Measurements from ENCODE around the gene GLYAT. TPM values are rescaled to one million over a fixed set of nuclear protein-coding genes. Genes with fewer than 3 reads are reported as not detected.
"Not testable (repeated sequence)": the region's sequence is repeated elsewhere in the genome, so short reads cannot be mapped to it uniquely, and the experiment has no call there.

GLYAT gene
- total and polyA plus RNA-seq, 8 donors = 0.18 to 0.32 TPM; not detected in 6

- Histone ChIP-seq H3K27me3 (no peaks in the 10 kb centered on the region), H3K36me3 (no peaks in the 10 kb centered on the region), H3K9me3 (no peaks in the 10 kb centered on the region), H3K27ac (no peak overlapping the region), H3K4me1 (no peaks in the 10 kb centered on the region), H3K4me3 (no peak overlapping the region)
- TF ChIP-seq, protein P1, sequence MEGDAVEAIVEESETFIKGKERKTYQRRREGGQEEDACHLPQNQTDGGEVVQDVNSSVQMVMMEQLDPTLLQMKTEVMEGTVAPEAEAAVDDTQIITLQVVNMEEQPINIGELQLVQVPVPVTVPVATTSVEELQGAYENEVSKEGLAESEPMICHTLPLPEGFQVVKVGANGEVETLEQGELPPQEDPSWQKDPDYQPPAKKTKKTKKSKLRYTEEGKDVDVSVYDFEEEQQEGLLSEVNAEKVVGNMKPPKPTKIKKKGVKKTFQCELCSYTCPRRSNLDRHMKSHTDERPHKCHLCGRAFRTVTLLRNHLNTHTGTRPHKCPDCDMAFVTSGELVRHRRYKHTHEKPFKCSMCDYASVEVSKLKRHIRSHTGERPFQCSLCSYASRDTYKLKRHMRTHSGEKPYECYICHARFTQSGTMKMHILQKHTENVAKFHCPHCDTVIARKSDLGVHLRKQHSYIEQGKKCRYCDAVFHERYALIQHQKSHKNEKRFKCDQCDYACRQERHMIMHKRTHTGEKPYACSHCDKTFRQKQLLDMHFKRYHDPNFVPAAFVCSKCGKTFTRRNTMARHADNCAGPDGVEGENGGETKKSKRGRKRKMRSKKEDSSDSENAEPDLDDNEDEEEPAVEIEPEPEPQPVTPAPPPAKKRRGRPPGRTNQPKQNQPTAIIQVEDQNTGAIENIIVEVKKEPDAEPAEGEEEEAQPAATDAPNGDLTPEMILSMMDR (IDR thresholded peaks at IDR 0.05) = no peak
- intact Hi-C loops (cut with DNase I) = no loop called here
- DNase-seq (no peak), ATAC-seq (no peak), FAIRE-seq (no peak)
- 54% methylated on average over 4 of the region's 4 CpGs for WGBS, 2 donors
Observed at GRCh38 chr11:58688789-58689503, 42.8 kb downstream of the GLYAT start.

GRCh38 chr11:58685973-58686722 lies 45.6 kb downstream of the GLYAT start:
- ATAC-seq (no peak), DNase-seq (no peak), FAIRE-seq (no peak)
- Histone ChIP-seq H3K9me3 (no peaks in the 10 kb centered on the region), H3K4me1 (no peaks in the 10 kb centered on the region), H3K4me3 (no peak overlapping the region), H3K36me3 (no peaks in the 10 kb centered on the region), H3K27me3 (no peaks in the 10 kb centered on the region), H3K27ac (no peak overlapping the region)
- WGBS, 2 donors = 66 to 68% methylated on average over 9 of the region's 9 CpGs
- TF ChIP-seq, protein P1 (IDR thresholded peaks at IDR 0.05) = no peak
- intact Hi-C loops (cut with DNase I) = no loop called here

DNA sequence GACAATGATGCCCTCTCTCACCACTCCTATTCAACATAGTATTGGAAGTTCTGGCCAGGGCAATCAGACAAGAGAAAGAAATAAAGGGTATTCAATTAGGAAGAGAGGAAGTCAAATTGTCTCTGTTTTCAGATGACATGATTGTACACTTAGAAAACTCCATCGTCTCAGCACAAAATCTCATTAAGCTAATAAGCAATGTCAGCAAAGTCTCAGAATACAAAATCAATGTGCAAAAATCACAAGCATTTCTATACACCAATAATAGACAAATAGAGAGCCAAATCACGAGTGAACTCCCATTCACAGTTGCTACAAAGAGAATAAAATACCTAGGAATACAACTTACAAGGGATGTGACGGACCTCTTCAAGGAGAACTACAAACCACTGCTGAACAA lies 49.1 kb downstream of the GLYAT start:
- DNase-seq; H3K4me1 ChIP-seq; H3K4me3 ChIP-seq; H3K9me3 ChIP-seq; ATAC-seq; FAIRE-seq; intact Hi-C loops (cut with DNase I); H3K27me3 ChIP-seq; H3K36me3 ChIP-seq; H3K27ac ChIP-seq: not testable (repeated sequence)
- 81 to 82% methylated on average over 3 of the region's 3 CpGs for WGBS, 2 donors

GRCh38 chr11:58677536-58677935 lies 54.2 kb downstream of the GLYAT start:
- ATAC-seq, DNase-seq, H3K27ac ChIP-seq, H3K4me1 ChIP-seq, H3K36me3 ChIP-seq, FAIRE-seq, H3K4me3 ChIP-seq, H3K9me3 ChIP-seq, H3K27me3 ChIP-seq: not testable (repeated sequence)
- 51 to 71% methylated on average over 1 of the region's 1 CpG for WGBS, 2 donors
- intact Hi-C loops (cut with DNase I) = loop anchor here in 1 of 3 donors (10.0 kb wide), 1 partner anchor 103 kb away; the partner anchor contains the start of genes LPXN and ZFP91

DNA sequence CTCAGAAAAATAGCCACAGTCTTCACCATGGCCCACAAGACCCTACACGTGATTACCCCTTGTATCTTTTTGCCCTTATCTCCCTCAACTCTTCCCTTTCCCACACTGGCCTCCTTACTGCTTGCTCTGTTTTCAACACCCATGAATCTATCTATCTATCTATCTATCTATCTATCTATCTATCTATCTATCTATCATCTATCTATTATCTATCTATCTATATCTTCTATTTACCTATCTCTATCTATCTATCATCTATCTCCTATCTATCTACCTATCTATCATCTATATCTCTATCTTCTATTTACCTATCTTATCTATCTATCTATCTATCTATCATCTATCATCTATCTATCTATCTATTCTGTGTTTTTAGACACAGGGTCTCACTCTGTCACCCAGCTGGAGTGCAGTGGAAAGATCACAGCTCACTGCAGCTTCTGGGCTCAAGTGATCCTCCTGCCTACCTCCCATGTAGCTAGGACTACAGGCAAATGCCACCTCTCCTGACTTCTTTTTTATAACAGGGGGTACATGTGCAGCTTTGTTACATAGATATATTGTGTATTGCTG lies 55.1 kb downstream of the GLYAT start:
- TF ChIP-seq, protein P1 (IDR thresholded peaks at IDR 0.05) = no peak
- Histone ChIP-seq H3K27me3 (no peaks in the 10 kb centered on the region), H3K36me3 (no peaks in the 10 kb centered on the region), H3K9me3 (no peaks in the 10 kb centered on the region), H3K27ac (no peak overlapping the region), H3K4me1 (peaks cover 0 to 13% (median 11%) of the 10 kb centered on the region in 3 donors), H3K4me3 (no peak overlapping the region)
- FAIRE-seq = no peak
- no peak for ATAC-seq
- intact Hi-C loops (cut with DNase I) = loop anchor here in 1 of 3 donors (10.0 kb wide), 1 partner anchor 102 kb away; the partner anchor contains the start of genes LPXN and ZFP91
- WGBS, 2 donors = 54 to 59% methylated on average over 1 of the region's 1 CpG
- DNase-seq = no peak

Measured in pancreas (tissue), 10 donors.